Spleen (tissue), 7 donors: ENCODE data around the gene LASP1.

Source experiments
- POLR2A ChIP-seq, 3 donors: fragments of 450-650 bp; IDR thresholded peaks; one replicate each; pipeline ENCODE4 v1.5.1; 2017; ENCODE audit warnings: antibody characterized with exemption in 3 of 3, mild to moderate bottlenecking in 1 of 3
- POLR2AphosphoS5 ChIP-seq, 3 donors: sonication (generic); formaldehyde crosslinking; IDR thresholded peaks; one replicate each; pipeline ENCODE4 v1.5.1; 2017; ENCODE audit warnings: antibody characterized with exemption in 3 of 3
- TF ChIP-seq, protein P1 (sequence below), 11 experiments: fragments of 200-600 bp in 7 of 11; fragments of 450-650 bp in 4 of 11; sonication (generic) in 4 of 11; IDR thresholded peaks in 8 of 11; conservative IDR thresholded peaks in 3 of 11; 1 replicate in 7 of 11; 2 replicates in 4 of 11; pipeline versions ENCODE4 v1.4.0 to v1.8.0; 2016 to 2021; ENCODE audit warnings: antibody characterized with exemption in 11 of 11, inconsistent platforms in 4 of 11, mild to moderate bottlenecking in 1 of 11
- donor health status: DM: no; HTN: no; CAD: no; lungs with moderate emphysema.
- donor health status: DM: no; HTN: no; CAD: no.
- donor health status: DM: no; HTN: no; CAD: no.

DNA sequence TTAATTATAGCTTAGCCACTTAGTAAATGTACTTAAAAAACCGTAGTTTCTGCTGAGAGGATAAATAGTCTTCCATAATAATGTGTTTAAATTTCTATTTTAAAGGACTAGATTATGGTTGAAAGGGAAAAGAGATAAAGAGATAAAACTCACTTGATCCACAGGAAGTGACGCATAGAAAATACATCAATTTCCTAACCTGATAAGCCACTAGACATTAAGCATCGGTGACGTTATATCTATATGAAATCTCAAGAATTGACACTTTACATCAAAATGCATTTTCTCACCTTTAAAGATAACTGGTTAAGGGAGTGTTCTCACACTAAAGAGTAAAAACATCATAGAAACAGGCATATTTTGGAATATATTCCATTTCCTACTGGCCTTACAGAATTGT is 91.6 kb downstream of the LASP1 start:
- no peak for TF ChIP-seq POLR2AphosphoS5 (IDR thresholded peaks at IDR 0.05)
- TF ChIP-seq, protein P1, sequence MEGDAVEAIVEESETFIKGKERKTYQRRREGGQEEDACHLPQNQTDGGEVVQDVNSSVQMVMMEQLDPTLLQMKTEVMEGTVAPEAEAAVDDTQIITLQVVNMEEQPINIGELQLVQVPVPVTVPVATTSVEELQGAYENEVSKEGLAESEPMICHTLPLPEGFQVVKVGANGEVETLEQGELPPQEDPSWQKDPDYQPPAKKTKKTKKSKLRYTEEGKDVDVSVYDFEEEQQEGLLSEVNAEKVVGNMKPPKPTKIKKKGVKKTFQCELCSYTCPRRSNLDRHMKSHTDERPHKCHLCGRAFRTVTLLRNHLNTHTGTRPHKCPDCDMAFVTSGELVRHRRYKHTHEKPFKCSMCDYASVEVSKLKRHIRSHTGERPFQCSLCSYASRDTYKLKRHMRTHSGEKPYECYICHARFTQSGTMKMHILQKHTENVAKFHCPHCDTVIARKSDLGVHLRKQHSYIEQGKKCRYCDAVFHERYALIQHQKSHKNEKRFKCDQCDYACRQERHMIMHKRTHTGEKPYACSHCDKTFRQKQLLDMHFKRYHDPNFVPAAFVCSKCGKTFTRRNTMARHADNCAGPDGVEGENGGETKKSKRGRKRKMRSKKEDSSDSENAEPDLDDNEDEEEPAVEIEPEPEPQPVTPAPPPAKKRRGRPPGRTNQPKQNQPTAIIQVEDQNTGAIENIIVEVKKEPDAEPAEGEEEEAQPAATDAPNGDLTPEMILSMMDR (IDR thresholded peaks at IDR 0.05 in 8 of 11, conservative IDR thresholded peaks at IDR 0.05 in 3 of 11) = no peak
- no peak for TF ChIP-seq POLR2A (IDR thresholded peaks at IDR 0.05)
